ENCODE measurements around the gene AMPD2.
"Not testable (repeated sequence)": the region's sequence is repeated elsewhere in the genome, so short reads cannot be mapped to it uniquely, and the experiment has no call there.

The AMPD2 gene

DNA sequence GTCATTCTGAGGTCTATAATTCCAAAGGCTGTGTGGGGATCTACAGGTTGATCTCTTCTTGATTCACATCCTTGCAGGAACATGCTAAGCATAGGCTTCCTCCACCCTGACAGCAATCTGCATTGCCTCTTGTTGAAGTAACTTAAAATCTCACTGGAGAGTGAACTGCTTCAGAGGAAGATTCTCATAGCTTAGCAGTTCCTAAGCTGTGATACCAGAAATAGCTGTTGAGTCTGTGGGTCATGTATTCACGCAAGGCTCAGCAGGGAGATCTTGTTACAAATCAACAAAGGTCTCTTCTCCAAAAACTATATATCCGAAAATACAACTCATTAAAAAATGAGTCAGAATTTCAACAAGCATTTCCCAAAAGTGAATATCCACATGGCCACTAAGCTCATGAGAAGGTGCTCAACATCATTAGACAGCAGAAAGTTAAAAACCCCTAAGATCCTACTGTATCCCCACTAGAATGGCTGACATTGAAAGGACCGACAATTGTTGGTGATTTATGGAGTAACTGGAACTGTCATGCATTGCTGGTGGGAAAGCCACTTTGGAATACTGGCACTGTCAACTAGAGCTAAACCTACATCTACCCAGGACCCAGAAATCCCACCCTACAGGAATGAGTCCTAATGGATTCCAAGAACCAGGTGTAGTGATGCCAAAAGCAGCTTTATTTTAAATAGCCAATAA lies 57.2 kb downstream of the AMPD2 start:
- DNase-seq (ENCODE audit: low read depth in 2 of 2) = not testable (repeated sequence)

- DNase-seq (ENCODE audit: low read depth in 2 of 2) = no peak
These were observed 57.8 kb downstream of the AMPD2 start for GRCh38 chr1:109677459-109677858.

GRCh38 chr1:109678637-109679036 lies 59.0 kb downstream of the AMPD2 start:
- DNase-seq (ENCODE audit: low read depth in 2 of 2) = not testable (repeated sequence)
